Vagina (tissue), 2 donors: ENCODE results near the gene ZSWIM3.

ENCODE experiments used
- CTCF ChIP-seq, 3 experiments: fragments of 450-650 bp in 2 of 3; fragments of 200-600 bp in 1 of 3; sonication (generic) in 1 of 3; IDR thresholded peaks; one replicate each; pipeline ENCODE4 v1.5.1; 2017 to 2019; ENCODE audit warnings: antibody characterized with exemption in 3 of 3, mild to moderate bottlenecking in 2 of 3, moderate library complexity in 2 of 3
- POLR2A ChIP-seq, 2 donors: fragments of 450-650 bp; IDR thresholded peaks; one replicate each; pipeline ENCODE4 v1.6.1; 2017; ENCODE audit warnings: antibody characterized with exemption in 2 of 2, mild to moderate bottlenecking in 2 of 2, moderate library complexity in 2 of 2
- POLR2AphosphoS5 ChIP-seq, 2 donors: sonication (generic); formaldehyde crosslinking; IDR thresholded peaks; one replicate each; pipeline ENCODE4 v1.9.0; 2017; ENCODE audit warnings: antibody characterized with exemption in 2 of 2, mild to moderate bottlenecking in 2 of 2, low read depth in 1 of 2; ENCODE audit not compliant: insufficient read depth in 1 of 2

GRCh38 chr20:45819466-45819865 lies 37.9 kb upstream of the ZSWIM3 start:
- TF ChIP-seq CTCF (IDR thresholded peaks at IDR 0.05) (no peak), POLR2AphosphoS5 (IDR thresholded peaks at IDR 0.05; ENCODE audit: insufficient read depth in 1 of 2, low read depth in 1 of 2) (no peak), POLR2A (IDR thresholded peaks at IDR 0.05) (no peak)
